ENCODE results near the gene ZNF335. TPM values are rescaled to one million over a fixed set of nuclear protein-coding genes. Genes with fewer than 3 reads are reported as not detected.
A peak's percentile ranks its signal among the peaks of the same experiment; 100 is the strongest.

ZNF335 gene
- total and polyA plus RNA-seq, 2 of the 13 experiments (the other 11 are each of a cell fraction or from before 2014, with no cell fraction given) = 9.7 to 13.7 TPM

GRCh38 chr20:45920462-45921336, 51.3 kb downstream of the ZNF335 start (continued):
- peak in 1 of 2 experiments; percentile 14; a peak in 1 of 4 replicates for TF ChIP-seq EP300 (IDR thresholded peaks at IDR 0.05; ENCODE audit: low read depth in 2 of 2, low read length in 2 of 2)
- no peak; the same call in 1 of the 2 replicates for TF ChIP-seq EP300 (CRISPR knock-in tag; IDR thresholded peaks at IDR 0.05; ENCODE audit: borderline replicate concordance)
- no peak for TF ChIP-seq RFXANK (CRISPR knock-in tag; IDR thresholded peaks at IDR 0.05)
- TF ChIP-seq ZNF124 (CRISPR knock-in tag; IDR thresholded peaks at IDR 0.05) = no peak
- no peak for TF ChIP-seq ZNF253 (CRISPR knock-in tag; IDR thresholded peaks at IDR 0.05; ENCODE audit: borderline replicate concordance)
- no peak for TF ChIP-seq AGO2 (optimal IDR thresholded peaks at IDR 0.05; ENCODE audit: low read depth, low read length)
- no peak for TF ChIP-seq JDP2 (CRISPR knock-in tag; IDR thresholded peaks at IDR 0.05; ENCODE audit: borderline replicate concordance)
- TF ChIP-seq ARID4A (CRISPR knock-in tag; IDR thresholded peaks at IDR 0.05; ENCODE audit: borderline replicate concordance) = no peak; the same call in 1 of the 2 replicates
- TF ChIP-seq ZNF264 (CRISPR knock-in tag; IDR thresholded peaks at IDR 0.05) = peak; percentile 24; the same call in 1 of the 2 replicates
- TF ChIP-seq MYNN (CRISPR knock-in tag; IDR thresholded peaks at IDR 0.05; ENCODE audit: low read depth) = no peak
- no peak for TF ChIP-seq ZNF414 (CRISPR knock-in tag; IDR thresholded peaks at IDR 0.05)
- no peak for TF ChIP-seq FOXJ3 (CRISPR knock-in tag; IDR thresholded peaks at IDR 0.05; ENCODE audit: borderline replicate concordance)
- no peak for TF ChIP-seq MXD4 (CRISPR knock-in tag; IDR thresholded peaks at IDR 0.05)
- TF ChIP-seq E2F2 (CRISPR knock-in tag; IDR thresholded peaks at IDR 0.05; ENCODE audit: borderline replicate concordance) = no peak
- 0 out of 2 replicates have a peak, but pooled peaks have one; percentile 16 for TF ChIP-seq ZNF782 (CRISPR knock-in tag; IDR thresholded peaks at IDR 0.05; ENCODE audit: borderline replicate concordance)
- no peak for TF ChIP-seq ZBTB39 (CRISPR knock-in tag; IDR thresholded peaks at IDR 0.05)
- TF ChIP-seq ZFP36L1 (CRISPR knock-in tag; IDR thresholded peaks at IDR 0.05) = no peak
- no peak for TF ChIP-seq NFE2 (CRISPR knock-in tag; IDR thresholded peaks at IDR 0.05)
- no peak for TF ChIP-seq U2AF1 (optimal IDR thresholded peaks at IDR 0.05; ENCODE audit: low read depth, low read length)
- TF ChIP-seq ZNF235 (CRISPR knock-in tag; IDR thresholded peaks at IDR 0.05; ENCODE audit: borderline replicate concordance) = no peak
- TF ChIP-seq EHMT2 (IDR thresholded peaks at IDR 0.05; ENCODE audit: borderline replicate concordance, low read depth, low read length) = no peak

Data from HepG2 (cell line).